ENCODE measurements around the gene SEC31A.
A peak's percentile ranks its signal among the peaks of the same experiment; 100 is the strongest.

Gene SEC31A

DNA sequence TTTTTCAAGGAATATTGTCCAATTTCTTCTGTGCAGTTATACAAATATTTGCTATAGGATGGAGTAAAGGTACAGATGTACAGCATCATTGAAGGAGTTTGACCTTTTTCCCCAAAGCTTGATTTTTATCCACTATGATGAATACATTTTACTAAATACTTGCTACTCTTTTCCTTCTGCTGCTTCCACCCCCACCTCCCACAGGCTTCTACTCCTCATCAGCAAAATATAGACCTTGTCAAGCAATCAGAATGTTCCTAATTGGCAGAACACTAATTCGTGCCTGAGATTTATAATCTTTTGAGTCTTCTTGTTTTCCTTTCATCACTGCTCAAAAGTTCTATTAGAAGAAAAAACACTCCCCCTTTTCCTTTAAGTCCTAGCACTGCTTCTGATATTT, 5.8 kb upstream of the SEC31A start:
- TF ChIP-seq, protein P1, sequence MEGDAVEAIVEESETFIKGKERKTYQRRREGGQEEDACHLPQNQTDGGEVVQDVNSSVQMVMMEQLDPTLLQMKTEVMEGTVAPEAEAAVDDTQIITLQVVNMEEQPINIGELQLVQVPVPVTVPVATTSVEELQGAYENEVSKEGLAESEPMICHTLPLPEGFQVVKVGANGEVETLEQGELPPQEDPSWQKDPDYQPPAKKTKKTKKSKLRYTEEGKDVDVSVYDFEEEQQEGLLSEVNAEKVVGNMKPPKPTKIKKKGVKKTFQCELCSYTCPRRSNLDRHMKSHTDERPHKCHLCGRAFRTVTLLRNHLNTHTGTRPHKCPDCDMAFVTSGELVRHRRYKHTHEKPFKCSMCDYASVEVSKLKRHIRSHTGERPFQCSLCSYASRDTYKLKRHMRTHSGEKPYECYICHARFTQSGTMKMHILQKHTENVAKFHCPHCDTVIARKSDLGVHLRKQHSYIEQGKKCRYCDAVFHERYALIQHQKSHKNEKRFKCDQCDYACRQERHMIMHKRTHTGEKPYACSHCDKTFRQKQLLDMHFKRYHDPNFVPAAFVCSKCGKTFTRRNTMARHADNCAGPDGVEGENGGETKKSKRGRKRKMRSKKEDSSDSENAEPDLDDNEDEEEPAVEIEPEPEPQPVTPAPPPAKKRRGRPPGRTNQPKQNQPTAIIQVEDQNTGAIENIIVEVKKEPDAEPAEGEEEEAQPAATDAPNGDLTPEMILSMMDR (IDR thresholded peaks at IDR 0.05; ENCODE audit: control insufficient read depth, insufficient read depth, low read depth, low read length, missing control alignments) = no peak
- no peak for DNase-seq (ENCODE audit: low read depth)
- H3K4me3 ChIP-seq (ENCODE audit: control insufficient read depth, low read depth, low read length) = no peak overlapping the region

DNA sequence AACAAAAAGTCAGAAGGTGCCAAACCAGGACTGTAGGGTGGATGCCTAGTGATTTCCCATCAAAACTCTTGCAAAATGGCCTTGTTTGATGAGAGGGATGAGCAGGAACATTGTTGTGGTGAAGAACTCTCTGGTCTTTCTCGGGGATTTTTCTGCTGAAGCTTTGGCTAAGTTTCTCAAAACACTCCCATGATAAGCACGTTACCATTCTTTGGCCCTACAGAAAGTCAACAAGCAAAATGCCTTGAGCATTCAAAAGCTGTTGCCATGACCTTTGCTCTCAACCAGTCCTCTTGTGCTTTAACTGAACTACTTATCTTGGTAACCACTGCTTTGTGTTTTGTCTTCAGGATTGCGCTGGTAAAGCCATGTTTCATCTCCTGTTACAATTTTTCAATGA, 3.0 kb upstream of the SEC31A start:
- TF ChIP-seq, protein P1 (IDR thresholded peaks at IDR 0.05; ENCODE audit: control insufficient read depth, insufficient read depth, low read depth, low read length, missing control alignments) = no peak
- DNase-seq (ENCODE audit: low read depth) = no peak
- H3K4me3 ChIP-seq (ENCODE audit: control insufficient read depth, low read depth, low read length) = no peak overlapping the region

DNA sequence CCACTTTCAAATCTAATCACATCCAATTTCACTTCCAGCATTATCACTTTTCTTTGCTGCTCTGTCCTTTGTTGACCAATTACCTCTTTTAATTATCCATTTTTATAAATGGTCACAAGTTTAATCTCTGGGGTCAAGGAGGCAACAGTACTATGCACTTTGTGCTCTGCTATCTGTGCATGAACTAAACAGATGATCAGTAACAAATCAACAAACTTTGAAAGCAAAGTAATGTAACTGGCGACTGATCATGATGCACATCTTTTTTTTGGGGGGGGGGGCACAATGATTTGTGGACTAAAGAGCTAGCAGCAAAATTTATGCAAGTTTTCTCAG, 1.5 kb upstream of the SEC31A start:
- no peak for DNase-seq (ENCODE audit: low read depth)
- H3K4me3 ChIP-seq (ENCODE audit: control insufficient read depth, low read depth, low read length) = no peak overlapping the region
- TF ChIP-seq, protein P1 (IDR thresholded peaks at IDR 0.05; ENCODE audit: control insufficient read depth, insufficient read depth, low read depth, low read length, missing control alignments) = no peak

DNA sequence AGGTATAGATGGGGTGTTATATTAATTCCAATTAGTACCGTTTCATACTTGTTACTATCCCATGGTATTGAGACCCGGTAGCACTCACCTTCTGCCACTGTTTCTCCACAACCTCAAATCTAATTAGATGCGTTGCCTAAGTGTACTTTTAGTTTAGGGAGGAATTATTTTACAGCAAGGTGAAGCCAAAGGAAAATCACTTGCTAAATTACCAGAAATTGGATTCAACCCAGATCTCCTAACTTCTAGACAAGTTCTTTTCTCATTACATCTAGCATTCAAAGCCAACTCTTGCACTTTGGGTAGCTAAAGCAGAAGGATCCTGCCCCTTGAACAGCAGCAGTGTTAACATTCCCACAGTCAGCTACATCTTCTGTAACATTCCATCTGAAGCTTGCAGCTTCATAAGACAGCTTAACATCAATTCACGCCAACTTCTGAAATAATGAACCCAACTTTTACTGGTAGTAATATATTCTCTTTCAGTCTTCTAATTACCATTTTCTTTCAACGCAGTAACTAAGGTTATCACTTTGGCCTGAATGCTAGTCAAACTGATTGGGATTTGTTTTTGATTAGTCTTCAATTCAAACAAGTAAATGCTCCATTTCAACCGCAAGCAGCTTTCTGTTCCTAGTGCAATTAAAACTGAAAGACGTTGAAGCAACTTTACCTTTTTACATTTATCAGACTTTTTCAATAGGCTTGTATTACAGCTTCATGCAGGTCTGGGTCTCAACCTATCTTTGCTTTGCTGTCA, 934 bp upstream of the SEC31A start:
- TF ChIP-seq, protein P1 (IDR thresholded peaks at IDR 0.05; ENCODE audit: control insufficient read depth, insufficient read depth, low read depth, low read length, missing control alignments) = no peak
- DNase-seq (ENCODE audit: low read depth) = no peak

DNA sequence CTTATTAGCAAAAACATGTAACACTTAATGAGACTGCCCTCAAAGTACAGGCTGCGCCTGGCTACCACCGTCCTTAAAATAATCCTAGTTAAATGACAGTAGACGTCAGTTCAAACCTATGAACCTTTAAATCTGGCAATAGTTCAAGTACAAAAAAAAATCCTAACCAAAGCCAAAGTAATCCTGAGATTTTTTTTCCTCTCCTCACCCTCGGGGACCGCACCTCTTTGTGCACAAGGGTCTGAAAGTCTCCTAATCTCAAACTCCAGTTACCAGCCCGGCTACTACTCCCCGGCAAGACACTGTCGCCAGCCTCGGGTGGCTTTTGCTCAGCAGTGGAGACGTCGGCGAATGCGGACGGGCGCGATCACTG, 439 bp downstream of the SEC31A start:
- peak overlapping the region; percentile 85 for H3K4me3 ChIP-seq (ENCODE audit: control insufficient read depth, low read depth, low read length)
- no peak for DNase-seq (ENCODE audit: low read depth)
- TF ChIP-seq, protein P1 (IDR thresholded peaks at IDR 0.05; ENCODE audit: control insufficient read depth, insufficient read depth, low read depth, low read length, missing control alignments) = no peak

More for the DNA sequence above, 934 bp upstream of the SEC31A start:
- H3K4me3 ChIP-seq (ENCODE audit: control insufficient read depth, low read depth, low read length) = peak overlapping the region; percentile 85

DNA sequence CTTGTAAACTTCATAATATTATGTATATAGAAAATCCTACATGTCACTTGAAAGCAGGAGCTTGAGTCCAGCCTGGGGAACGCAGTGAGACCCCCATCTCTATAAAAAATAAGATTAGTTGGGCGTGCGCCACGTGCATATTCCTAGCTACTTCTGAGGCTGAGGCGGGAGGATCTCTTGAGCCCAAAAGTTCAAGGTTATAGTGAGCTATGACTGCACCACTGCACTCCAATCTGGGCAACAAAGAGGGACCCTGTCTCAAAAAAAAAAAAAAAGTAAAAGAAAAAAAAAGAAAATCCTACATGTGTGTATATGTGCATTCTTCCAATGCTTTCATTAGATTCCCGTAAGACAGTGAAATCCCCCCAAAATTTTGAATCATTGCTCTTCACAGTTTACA, 1.7 kb downstream of the SEC31A start:
- no peak for DNase-seq (ENCODE audit: low read depth)

More for the DNA sequence above, 1.7 kb downstream of the SEC31A start:
- TF ChIP-seq, protein P1 (IDR thresholded peaks at IDR 0.05; ENCODE audit: control insufficient read depth, insufficient read depth, low read depth, low read length, missing control alignments) = no peak
- H3K4me3 ChIP-seq (ENCODE audit: control insufficient read depth, low read depth, low read length) = peak overlapping the region; percentile 85

Measured in AG09309 (cell line).